Measurements from ENCODE around the gene ZC3HAV1L. TPM values are rescaled to one million over a fixed set of nuclear protein-coding genes. Genes with fewer than 3 reads are reported as not detected.

The ZC3HAV1L gene
- total RNA-seq, 4 donors from 2014 or later, result 7.3 to 12.4 (median 10.2) TPM

- no peak for TF ChIP-seq POLR2AphosphoS5 (IDR thresholded peaks at IDR 0.05)
- TF ChIP-seq, protein P1, sequence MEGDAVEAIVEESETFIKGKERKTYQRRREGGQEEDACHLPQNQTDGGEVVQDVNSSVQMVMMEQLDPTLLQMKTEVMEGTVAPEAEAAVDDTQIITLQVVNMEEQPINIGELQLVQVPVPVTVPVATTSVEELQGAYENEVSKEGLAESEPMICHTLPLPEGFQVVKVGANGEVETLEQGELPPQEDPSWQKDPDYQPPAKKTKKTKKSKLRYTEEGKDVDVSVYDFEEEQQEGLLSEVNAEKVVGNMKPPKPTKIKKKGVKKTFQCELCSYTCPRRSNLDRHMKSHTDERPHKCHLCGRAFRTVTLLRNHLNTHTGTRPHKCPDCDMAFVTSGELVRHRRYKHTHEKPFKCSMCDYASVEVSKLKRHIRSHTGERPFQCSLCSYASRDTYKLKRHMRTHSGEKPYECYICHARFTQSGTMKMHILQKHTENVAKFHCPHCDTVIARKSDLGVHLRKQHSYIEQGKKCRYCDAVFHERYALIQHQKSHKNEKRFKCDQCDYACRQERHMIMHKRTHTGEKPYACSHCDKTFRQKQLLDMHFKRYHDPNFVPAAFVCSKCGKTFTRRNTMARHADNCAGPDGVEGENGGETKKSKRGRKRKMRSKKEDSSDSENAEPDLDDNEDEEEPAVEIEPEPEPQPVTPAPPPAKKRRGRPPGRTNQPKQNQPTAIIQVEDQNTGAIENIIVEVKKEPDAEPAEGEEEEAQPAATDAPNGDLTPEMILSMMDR (IDR thresholded peaks at IDR 0.05), result no peak
- no peak for TF ChIP-seq POLR2A (IDR thresholded peaks at IDR 0.05)
- no peak for TF ChIP-seq EP300 (IDR thresholded peaks at IDR 0.05)
- ATAC-seq, result no peak
- Histone ChIP-seq H3K4me1 (peaks cover 0 to 21% (median 6%) of the 10 kb centered on the region in 3 donors), H3K4me3 (no peak overlapping the region), H3K27me3 (no peaks in the 10 kb centered on the region), H3K27ac (no peak overlapping the region), H3K36me3 (peaks cover 0 to 8% of the 10 kb centered on the region in 2 donors), H3K9me3 (no peaks in the 10 kb centered on the region)
- 76 to 87% methylated on average over 1 to 2 of the region's 2 CpGs for WGBS, 2 donors (ENCODE audit: low coverage in 1 of 2)
These were observed 2.8 kb upstream of the ZC3HAV1L start for GRCh38 chr7:139038691-139039090.

DNA sequence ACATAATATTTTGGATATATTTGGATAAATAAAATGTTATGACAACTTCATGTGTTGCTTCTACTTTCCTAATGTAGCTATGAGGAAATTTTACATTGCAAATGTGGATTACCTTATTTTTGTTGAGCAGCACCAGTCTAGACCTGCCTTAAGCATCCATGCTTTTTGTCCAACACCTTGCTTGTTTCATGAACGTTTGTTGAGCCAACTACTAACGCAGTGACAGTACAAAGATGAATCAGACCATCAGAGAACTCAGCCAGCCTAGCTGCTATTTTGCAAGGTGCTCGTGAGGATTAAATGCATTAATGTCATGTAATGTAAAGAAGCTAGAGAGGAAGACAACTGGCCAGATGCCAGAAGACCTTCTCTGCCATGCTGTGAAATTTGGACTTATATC lies 1.1 kb upstream of the ZC3HAV1L start:
- 50 to 73% methylated on average over 1 to 3 of the region's 3 CpGs for WGBS, 2 donors (ENCODE audit: low coverage in 1 of 2)
- Histone ChIP-seq H3K4me3 (no peak overlapping the region), H3K9me3 (no peaks in the 10 kb centered on the region), H3K27me3 (no peaks in the 10 kb centered on the region), H3K27ac (no peak overlapping the region), H3K4me1 (peaks cover 0 to 21% (median 6%) of the 10 kb centered on the region in 3 donors), H3K36me3 (peaks cover 0 to 9% of the 10 kb centered on the region in 2 donors)
- TF ChIP-seq POLR2A (IDR thresholded peaks at IDR 0.05) (no peak), POLR2AphosphoS5 (IDR thresholded peaks at IDR 0.05) (no peak), EP300 (IDR thresholded peaks at IDR 0.05) (no peak)
- TF ChIP-seq, protein P1 (IDR thresholded peaks at IDR 0.05), result no peak
- ATAC-seq, result no peak

DNA sequence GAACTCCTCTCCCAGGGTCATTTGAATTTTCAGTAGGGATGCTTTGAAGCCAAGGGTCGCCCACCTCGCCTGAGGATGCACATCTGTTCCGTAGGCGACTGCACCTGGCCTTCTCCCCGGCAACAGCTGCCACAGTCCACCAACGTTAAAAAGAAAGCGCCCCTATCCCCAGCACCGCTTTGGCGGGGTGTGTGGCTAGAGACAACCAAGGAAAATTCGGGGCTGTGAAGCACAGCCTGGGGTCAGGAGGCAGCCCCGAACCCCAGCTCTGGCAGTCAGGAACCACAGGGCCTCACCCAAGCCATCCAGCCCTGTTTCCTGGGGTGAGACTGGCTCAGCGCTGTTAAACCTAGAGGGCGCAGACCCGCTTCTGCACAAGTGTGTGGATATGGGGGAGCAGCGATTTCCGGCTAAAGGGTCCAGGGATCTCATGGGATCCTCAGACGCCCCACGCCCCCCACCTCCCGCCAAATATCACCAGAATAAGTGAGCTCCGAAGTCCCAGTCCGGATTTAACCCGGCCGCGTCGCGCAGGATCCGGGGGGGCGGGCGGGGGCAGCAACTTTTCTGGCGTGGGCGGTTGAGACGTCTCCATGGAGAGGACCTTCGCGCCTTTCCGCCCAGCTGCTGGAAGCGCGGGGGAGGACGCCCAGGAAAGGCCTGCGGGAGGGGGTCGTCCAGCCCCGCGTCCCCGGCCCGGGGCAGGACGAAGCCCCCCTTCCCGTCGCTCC lies 822 bp downstream of the ZC3HAV1L start:
- Histone ChIP-seq H3K4me1 (peaks cover 0 to 21% (median 6%) of the 10 kb centered on the region in 3 donors), H3K9me3 (no peaks in the 10 kb centered on the region), H3K27me3 (no peaks in the 10 kb centered on the region), H3K36me3 (peaks cover 0 to 26% of the 10 kb centered on the region in 2 donors), H3K27ac (peak overlapping the region in 3 of 4 donors; percentile 74 to 85 (median 79)), H3K4me3 (peak overlapping the region; percentile 71 to 92)
- ATAC-seq, result peak; percentile 40
- WGBS, 2 donors (ENCODE audit: low coverage in 1 of 2), result 20 to 23% methylated on average over 2 to 8 of the region's 47 CpGs
- no peak for TF ChIP-seq EP300 (IDR thresholded peaks at IDR 0.05)
- TF ChIP-seq, protein P1 (IDR thresholded peaks at IDR 0.05), result peak in 1 of 4 experiments; percentile 12

DNA sequence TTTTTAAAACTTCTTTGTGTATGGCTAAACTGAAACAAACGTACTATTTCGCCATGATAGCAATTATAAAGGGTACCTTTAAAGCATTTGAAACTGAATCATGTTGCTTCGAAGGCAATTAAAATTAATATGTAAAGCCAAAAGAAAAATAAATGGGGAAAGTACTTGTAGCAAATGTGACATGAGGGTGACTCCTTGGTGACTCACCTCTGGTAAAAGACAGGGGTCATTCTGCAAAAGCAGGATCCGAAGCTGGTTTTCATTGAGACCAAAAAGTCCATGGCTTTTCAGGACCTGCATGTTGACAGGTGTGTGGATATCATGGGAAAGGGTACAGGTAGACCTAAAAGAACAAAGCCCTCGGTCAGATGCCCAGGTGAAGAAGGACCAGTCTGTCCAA lies 1.5 kb downstream of the ZC3HAV1L start:
- H3K4me1 ChIP-seq, result peaks cover 0 to 21% (median 6%) of the 10 kb centered on the region in 3 donors
- TF ChIP-seq, protein P1 (IDR thresholded peaks at IDR 0.05), result no peak
- TF ChIP-seq POLR2AphosphoS5 (IDR thresholded peaks at IDR 0.05) (no peak), EP300 (IDR thresholded peaks at IDR 0.05) (no peak), POLR2A (IDR thresholded peaks at IDR 0.05) (no peak)
- no peaks in the 10 kb centered on the region for H3K27me3 ChIP-seq
- H3K27ac ChIP-seq, result peak overlapping the region in 1 of 4 donors; percentile 85
- ATAC-seq, result no peak
- no peak overlapping the region for H3K4me3 ChIP-seq
- WGBS, 2 donors (ENCODE audit: low coverage in 1 of 2), result 82 to 89% methylated on average over 3 to 5 of the region's 5 CpGs
- no peaks in the 10 kb centered on the region for H3K9me3 ChIP-seq
- H3K36me3 ChIP-seq, result peaks cover 0 to 33% of the 10 kb centered on the region in 2 donors
